Heart right ventricle (tissue), 16 donors: ENCODE measurements around the gene MRPS35. TPM values are rescaled to one million over a fixed set of nuclear protein-coding genes. Genes with fewer than 3 reads are reported as not detected.

ENCODE experiments used
- ATAC-seq, 8 donors: fragments of 200-7000 bp; cut with Tn5 transposase; one replicate each; pipeline ENCODE4 v1.9.1; 2020; ENCODE audit warnings: mild to moderate bottlenecking in 8 of 8, moderate library complexity in 8 of 8, moderate number of reproducible peaks in 1 of 8
- DNase-seq, 2 donors: peaks; one replicate each; pipeline ENCODE4 v3.0.0-alpha.2; 2020
- H3K27ac ChIP-seq, 10 donors: fragments of 200-600 bp; sonication (generic) in 2 of 10; one replicate each; pipeline versions ENCODE4 v1.5.0 to v1.8.0; 2020 to 2022; ENCODE audit warnings: mild to moderate bottlenecking in 3 of 10
- H3K27me3 ChIP-seq, 7 donors: fragments of 200-600 bp; one replicate each; pipeline ENCODE4 v1.8.0; 2021 to 2022; ENCODE audit warnings: mild to moderate bottlenecking in 2 of 7
- H3K36me3 ChIP-seq, 9 donors: fragments of 200-600 bp; sonication (generic) in 1 of 9; one replicate each; pipeline versions ENCODE4 v1.5.0 to v1.8.0; 2020 to 2022; ENCODE audit warnings: mild to moderate bottlenecking in 2 of 9
- H3K4me1 ChIP-seq, 9 donors: fragments of 200-600 bp; sonication (generic) in 1 of 9; one replicate each; pipeline versions ENCODE4 v1.5.0 to v1.8.0; 2020 to 2022; ENCODE audit warnings: mild to moderate bottlenecking in 4 of 9
- H3K4me3 ChIP-seq, 10 donors: fragments of 200-600 bp; sonication (generic) in 2 of 10; one replicate each; pipeline versions ENCODE4 v1.5.0 to v1.8.0; 2020 to 2022; ENCODE audit warnings: mild to moderate bottlenecking in 7 of 10, moderate library complexity in 2 of 10
- H3K9me3 ChIP-seq, 11 donors: fragments of 200-600 bp in 10 of 11; sonication (generic) in 2 of 11; one replicate each; pipeline versions ENCODE4 v1.5.0 to v1.8.0; 2013 to 2022; ENCODE audit warnings: mild to moderate bottlenecking in 2 of 11, control low read depth in 1 of 11, moderate library complexity in 1 of 11
- CTCF ChIP-seq, 9 donors: fragments of 200-600 bp; sonication (generic) in 2 of 9; IDR thresholded peaks; one replicate each; pipeline versions ENCODE4 v1.5.0 to v1.8.0; 2021 to 2022; ENCODE audit warnings: antibody characterized with exemption in 9 of 9, mild to moderate bottlenecking in 5 of 9, moderate library complexity in 1 of 9
- WGBS, 2 donors: extraction: QIAGEN DNeasy Blood & Tissue Kit; methylation state at CpG; one replicate each; pipeline ENCODE4 v1.1.7; 2013; ENCODE audit warnings: inconsistent platforms in 1 of 2; 5-methylcytosine and 5-hydroxymethylcytosine counted together
- intact Hi-C, 10 donors: fragments of 100-400 bp; cut with DNase I; formaldehyde crosslinking; loops; one replicate each; pipeline versions ENCODE4 v1.11.1 to v1.14.2; 2022
- polyA plus RNA-seq, 2 donors: library from polyadenylated mRNA; stranded (reverse); fragments of 200-250 nt; gene quantifications; one replicate each; pipeline ENCODE4 v1.2.3, GENCODE V29; 2013
- total RNA-seq, 10 donors: library from RNA; stranded (reverse); fragmentation: NEBNext Ultra II Directional in 3 of 10; extraction: Animal tissue kit (Norgen Biotek cat#: 25700) in 3 of 10; gene quantifications; one replicate each; pipeline versions ENCODE4 v1.2.1 to v1.2.4, GENCODE V29; 2021 to 2023
- donor health status: Arrhythmogenic right ventricular cardiomyopathy.
- donor health status: ischemic (EF 13 %, LVEDD 7.1; RV severe dilation, severe dysfunction).
- donor health status: healthy with polysubstance abuse.
- donor health status: DM: no; HTN: yes; CAD: no.
- donor health status: DM: no; HTN: no; CAD: no.
- donor health status: ischemic (EF 25% LVEDD 6.9; RV normal size, moderate dysfunction).
- donor health status: ischemic (EF 25% LVEDD 5.7; RV mildly dilated, moderate dysfunction).
- donor health status: healthy.
- donor health status: DM: yes; HTN: yes; CAD: no.
- donor health status: Ischemic cardiomyopathy.
- donor health status: ischemic (EF 35%, LVEDD 5.7; RV mildly dilated, moderate dysfunction).
- donor health status: nonischemic (EF 11% LVEDD 7.7; RV severe dilation, severe dysfunction).
- donor health status: DM: yes; HTN: yes; CAD: no.
- donor health status: PGD.
- donor health status: ischemic (EF 29% LVEDD 5.4; RV normal size, mild dysfunction).
- donor health status: nonischemic (EF 23%, LVEDD 6.1; RV moderate dilation, normal function).

Gene MRPS35
- total and polyA plus RNA-seq, 12 donors: 27.3 to 75.3 (median 61.7) TPM

DNA sequence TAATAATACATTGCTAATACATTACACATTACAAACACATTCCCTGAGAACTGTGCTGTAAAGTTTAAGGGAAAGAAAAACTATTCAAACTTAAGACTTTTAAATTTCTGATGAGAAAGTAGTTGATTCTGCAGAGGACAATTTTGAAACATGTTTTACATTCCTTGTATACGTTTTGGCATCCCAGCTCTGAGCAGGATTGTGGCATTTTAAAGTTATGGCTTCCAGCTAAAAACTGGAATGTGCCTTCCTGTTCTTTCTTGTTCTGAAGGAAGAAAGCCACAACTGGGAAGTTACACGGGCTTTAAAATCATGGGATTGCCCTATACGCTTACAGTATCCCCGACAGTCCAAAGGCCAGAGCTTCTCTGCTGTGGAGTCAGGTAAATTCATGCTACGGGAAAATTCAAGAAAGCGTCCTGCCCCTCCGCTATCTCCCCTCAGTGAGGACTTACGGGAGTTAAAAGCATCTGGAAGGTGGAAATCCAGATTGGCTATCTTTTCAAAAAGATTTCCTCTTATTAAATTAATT, 58.6 kb downstream of the MRPS35 start:
- no peak for TF ChIP-seq CTCF (IDR thresholded peaks at IDR 0.05)
- H3K4me3 ChIP-seq: no peak overlapping the region
- ATAC-seq: no peak
- no peaks in the 10 kb centered on the region for H3K36me3 ChIP-seq
- H3K27me3 ChIP-seq: no peaks in the 10 kb centered on the region
- no peak overlapping the region for H3K27ac ChIP-seq
- no peaks in the 10 kb centered on the region for H3K4me1 ChIP-seq
- intact Hi-C loops: no loop called here
- DNase-seq: no peak
- 88 to 89% methylated on average over 8 of the region's 8 CpGs for WGBS, 2 donors
- no peaks in the 10 kb centered on the region for H3K9me3 ChIP-seq

DNA sequence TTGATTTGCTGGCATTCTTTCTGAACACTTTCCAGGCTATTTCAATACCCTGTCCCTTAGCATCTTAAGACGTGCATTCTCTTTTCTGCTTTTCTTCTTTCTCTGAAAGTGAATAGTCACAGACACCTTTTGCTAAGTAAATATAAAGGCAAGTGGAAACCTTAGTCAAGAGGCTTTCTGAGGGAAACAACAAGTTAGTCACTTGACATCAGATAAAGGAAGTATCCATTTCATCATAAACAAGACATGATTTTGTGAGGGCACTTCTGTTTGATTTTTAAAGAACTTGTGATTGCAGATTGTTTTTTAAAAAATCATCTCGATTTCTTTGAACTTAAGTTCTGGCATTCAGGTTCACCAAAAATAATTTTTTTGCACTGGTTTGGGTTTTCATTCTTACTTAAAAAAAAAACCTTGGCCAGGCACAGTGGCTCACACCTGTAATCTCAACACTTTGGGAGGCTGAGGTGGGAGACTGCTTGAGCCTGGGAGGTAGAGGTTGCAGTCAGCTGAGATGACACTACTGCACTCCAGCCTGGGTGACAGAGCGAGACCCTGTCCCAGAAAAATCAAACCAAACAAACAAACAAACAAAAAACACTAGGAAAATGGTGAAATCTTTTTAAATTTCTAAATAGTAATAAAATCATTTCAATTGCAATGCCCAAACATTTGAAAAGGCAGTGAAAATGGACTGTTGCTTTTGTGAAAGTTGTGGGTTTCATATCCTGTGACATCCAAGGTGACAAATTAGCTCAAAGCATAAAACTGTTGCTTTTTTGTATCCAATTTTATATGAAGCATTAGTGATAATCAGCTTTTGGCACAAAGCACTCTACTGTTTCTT, 61.1 kb downstream of the MRPS35 start:
- 91 to 93% methylated on average over 3 of the region's 3 CpGs for WGBS, 2 donors
- H3K4me1 ChIP-seq: no peaks in the 10 kb centered on the region
- H3K9me3 ChIP-seq: no peaks in the 10 kb centered on the region
- DNase-seq (no peak), ATAC-seq (no peak)
- no peak overlapping the region for H3K4me3 ChIP-seq
- H3K36me3 ChIP-seq: no peaks in the 10 kb centered on the region
- TF ChIP-seq CTCF (IDR thresholded peaks at IDR 0.05): no peak
- intact Hi-C loops: no loop called here
- H3K27ac ChIP-seq: no peak overlapping the region
- H3K27me3 ChIP-seq: no peaks in the 10 kb centered on the region

GRCh38 chr12:27772328-27773049, 61.9 kb downstream of the MRPS35 start:
- Histone ChIP-seq H3K36me3 (no peaks in the 10 kb centered on the region), H3K27ac (no peak overlapping the region), H3K4me1 (no peaks in the 10 kb centered on the region), H3K9me3 (no peaks in the 10 kb centered on the region), H3K27me3 (no peaks in the 10 kb centered on the region), H3K4me3 (no peak overlapping the region)
- ATAC-seq: no peak
- no peak for DNase-seq
- WGBS, 2 donors: 44 to 46% methylated on average over 5 of the region's 5 CpGs
- TF ChIP-seq CTCF (IDR thresholded peaks at IDR 0.05): no peak
- intact Hi-C loops: no loop called here

DNA sequence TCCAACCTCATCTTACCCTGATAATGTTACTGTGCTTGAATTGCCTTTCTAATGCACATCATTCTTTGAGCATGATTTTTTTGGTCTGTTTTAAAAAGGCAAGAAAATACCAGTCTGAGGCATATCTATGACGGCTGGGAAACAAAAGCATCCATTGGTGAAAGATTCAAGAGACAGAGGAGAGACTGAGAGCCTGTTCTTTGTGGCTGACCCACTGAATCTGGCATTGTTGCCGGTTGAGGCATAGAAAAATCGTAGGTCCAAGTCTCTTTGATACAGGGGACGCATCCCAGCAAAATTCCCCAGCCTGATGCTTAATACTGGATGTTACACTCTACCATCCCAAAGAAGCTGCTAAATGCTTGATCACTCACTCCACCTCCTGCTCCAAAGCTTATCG, 66.5 kb downstream of the MRPS35 start:
- TF ChIP-seq CTCF (IDR thresholded peaks at IDR 0.05): no peak
- intact Hi-C loops: no loop called here
- WGBS, 2 donors: 73 to 84% methylated on average over 5 of the region's 5 CpGs

More for the DNA sequence above, 66.5 kb downstream of the MRPS35 start:
- ATAC-seq (no peak), DNase-seq (no peak)
- no peak overlapping the region for H3K4me3 ChIP-seq
- H3K27ac ChIP-seq: no peak overlapping the region
- peaks cover 0 to 26% (median 17%) of the 10 kb centered on the region in 9 donors for H3K4me1 ChIP-seq
- peaks cover 0 to 3% (median 0%) of the 10 kb centered on the region in 9 donors for H3K36me3 ChIP-seq
- H3K9me3 ChIP-seq: no peaks in the 10 kb centered on the region
- H3K27me3 ChIP-seq: no peaks in the 10 kb centered on the region
